GM12878 (cell line): ENCODE data around the gene GRK1.

Source experiments
- CTCF ChIP-seq, 3 experiments: IDR thresholded peaks in 2 of 3; conservative IDR thresholded peaks in 1 of 3; 2 replicates each; pipeline ENCODE4 v1.5.1; 2011; ENCODE audit warnings: low read depth in 3 of 3, low read length in 3 of 3, mild to moderate bottlenecking in 3 of 3, control low read depth in 2 of 3, moderate library complexity in 2 of 3, inconsistent platforms in 1 of 3, mixed read lengths in 1 of 3; ENCODE audit not compliant: control insufficient read depth in 2 of 3, insufficient read depth in 1 of 3; ENCODE audit errors: extremely low read depth in 1 of 3
- EZH2 ChIP-seq: IDR thresholded peaks from 2 replicates; pipeline ENCODE4 v1.6.1; 2012; ENCODE audit warnings: low read depth, mild to moderate bottlenecking, control low read depth, inconsistent platforms, low read length, borderline replicate concordance; ENCODE audit not compliant: control insufficient read depth

- no peak for TF ChIP-seq CTCF (IDR thresholded peaks at IDR 0.05 in 2 of 3, conservative IDR thresholded peaks at IDR 0.05 in 1 of 3; ENCODE audit: control insufficient read depth in 2 of 3, extremely low read depth in 1 of 3, insufficient read depth in 1 of 3, low read depth in 3 of 3, low read length in 3 of 3)
- no peak for TF ChIP-seq EZH2
Observed at GRCh38 chr13:113774177-113775107, 107.4 kb downstream of the GRK1 start.
